Lower leg skin (tissue), 3 donors: ENCODE results near the gene RLN3.

ENCODE experiments used
- POLR2A ChIP-seq, 2 donors: fragments of 450-650 bp; IDR thresholded peaks; one replicate each; pipeline ENCODE4 v1.6.1; 2016 to 2017; ENCODE audit warnings: antibody characterized with exemption in 2 of 2, mild to moderate bottlenecking in 1 of 2, moderate library complexity in 1 of 2
- TF ChIP-seq, protein P1 (sequence below), 3 donors: fragments of 450-650 bp; IDR thresholded peaks; one replicate each; pipeline ENCODE4 v1.5.1; 2016; ENCODE audit warnings: antibody characterized with exemption in 3 of 3, mild to moderate bottlenecking in 3 of 3, moderate library complexity in 2 of 3

DNA sequence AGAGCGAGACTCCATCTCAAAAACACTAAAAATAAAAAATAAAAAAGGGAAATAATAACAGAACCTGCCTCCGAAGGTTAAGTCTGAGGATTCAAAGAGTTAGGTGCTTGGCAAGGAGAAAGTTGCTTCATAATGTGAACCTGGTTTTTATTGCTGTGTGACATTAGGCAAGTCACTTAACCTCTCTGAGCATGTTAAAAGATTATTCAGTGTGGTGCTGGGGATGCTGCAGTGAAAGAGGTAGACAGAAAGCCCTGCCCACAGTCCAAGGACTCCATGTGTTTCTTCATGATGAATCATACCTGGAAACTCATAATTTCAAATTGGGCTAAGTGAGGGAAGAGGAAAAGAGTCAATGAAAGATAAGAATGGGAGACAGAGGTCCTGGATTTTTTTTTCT is 6.0 kb downstream of the RLN3 start:
- TF ChIP-seq, protein P1, sequence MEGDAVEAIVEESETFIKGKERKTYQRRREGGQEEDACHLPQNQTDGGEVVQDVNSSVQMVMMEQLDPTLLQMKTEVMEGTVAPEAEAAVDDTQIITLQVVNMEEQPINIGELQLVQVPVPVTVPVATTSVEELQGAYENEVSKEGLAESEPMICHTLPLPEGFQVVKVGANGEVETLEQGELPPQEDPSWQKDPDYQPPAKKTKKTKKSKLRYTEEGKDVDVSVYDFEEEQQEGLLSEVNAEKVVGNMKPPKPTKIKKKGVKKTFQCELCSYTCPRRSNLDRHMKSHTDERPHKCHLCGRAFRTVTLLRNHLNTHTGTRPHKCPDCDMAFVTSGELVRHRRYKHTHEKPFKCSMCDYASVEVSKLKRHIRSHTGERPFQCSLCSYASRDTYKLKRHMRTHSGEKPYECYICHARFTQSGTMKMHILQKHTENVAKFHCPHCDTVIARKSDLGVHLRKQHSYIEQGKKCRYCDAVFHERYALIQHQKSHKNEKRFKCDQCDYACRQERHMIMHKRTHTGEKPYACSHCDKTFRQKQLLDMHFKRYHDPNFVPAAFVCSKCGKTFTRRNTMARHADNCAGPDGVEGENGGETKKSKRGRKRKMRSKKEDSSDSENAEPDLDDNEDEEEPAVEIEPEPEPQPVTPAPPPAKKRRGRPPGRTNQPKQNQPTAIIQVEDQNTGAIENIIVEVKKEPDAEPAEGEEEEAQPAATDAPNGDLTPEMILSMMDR (IDR thresholded peaks at IDR 0.05), result no peak
- no peak for TF ChIP-seq POLR2A (IDR thresholded peaks at IDR 0.05)
